H1 (cell line): ENCODE data around the gene VTI1B. TPM values are rescaled to one million over a fixed set of nuclear protein-coding genes. Genes with fewer than 3 reads are reported as not detected.

ENCODE experiments used
- CTCF ChIA-PET: fragments of 300-600 bp; sonication (Branson Sonifier 250); formaldehyde crosslinking; loops from one replicate; lab custom pipeline; 2021; ENCODE audit not compliant: partially characterized antibody; lab: Charles Lee
- POLR2A ChIA-PET: fragments of 300-600 bp; sonication (Branson Sonifier 250); formaldehyde crosslinking; loops from one replicate; lab custom pipeline; 2021; ENCODE audit warnings: inconsistent platforms; ENCODE audit not compliant: partially characterized antibody; lab: Charles Lee
- DNase-seq, 2 experiments: peaks; one replicate each; pipeline versions ENCODE4 v3.0.0 to v3.0.0-alpha.2; 2010 to 2022; ENCODE audit warnings: low spot score in 2 of 2, low read depth in 1 of 2, mixed read lengths in 1 of 2
- FAIRE-seq: peaks from 2 replicates; lab custom pipeline; 2011; peaks lifted over from hg19 to GRCh38; lab: Jason Lieb, UNC
- H2AFZ ChIP-seq: 2 replicates; pipeline ENCODE4 v1.8.1; 2012; ENCODE audit warnings: low read length, inconsistent platforms
- H2AK5ac ChIP-seq: 2 replicates; pipeline ENCODE4 v1.6.1; 2013; ENCODE audit warnings: low read depth, low read length
- H2BK120ac ChIP-seq: replicated peaks from 2 replicates; pipeline ENCODE3; 2013; ENCODE audit warnings: low read depth, low read length, inconsistent platforms
- H2BK12ac ChIP-seq: 2 replicates; pipeline ENCODE4 v1.6.1; 2013; ENCODE audit warnings: low read depth, low read length
- H2BK15ac ChIP-seq: 2 replicates; pipeline ENCODE4 v1.6.1; 2013; ENCODE audit warnings: low read length
- H2BK20ac ChIP-seq: 2 replicates; pipeline ENCODE4 v1.6.1; 2013; ENCODE audit warnings: low read length
- H2BK5ac ChIP-seq: 2 replicates; pipeline ENCODE4 v1.6.1; 2013; ENCODE audit warnings: low read depth, low read length
- H3K14ac ChIP-seq: 2 replicates; pipeline ENCODE4 v1.6.1; 2013; ENCODE audit warnings: inconsistent platforms; ENCODE audit not compliant: insufficient read length
- H3K18ac ChIP-seq: 2 replicates; pipeline ENCODE4 v1.6.1; 2013; ENCODE audit warnings: low read length; ENCODE audit errors: extremely low read depth
- H3K23ac ChIP-seq: 2 replicates; pipeline ENCODE4 v1.6.1; 2013; ENCODE audit warnings: inconsistent platforms; ENCODE audit not compliant: insufficient read length
- H3K23me2 ChIP-seq: 2 replicates; pipeline ENCODE4 v1.6.1; 2013; ENCODE audit warnings: low read depth, low read length
- H3K27ac ChIP-seq: 2 replicates; pipeline ENCODE4 v1.6.1; 2011; ENCODE audit warnings: low read depth, low read length, inconsistent platforms
- H3K27me3 ChIP-seq, 4 experiments: replicated peaks in 1 of 4; 1 replicate in 1 of 4; 2 replicates in 3 of 4; pipeline versions ENCODE4 v1.6.1 to v1.8.1; 2011 to 2013; ENCODE audit warnings: low read length in 3 of 4, mild to moderate bottlenecking in 3 of 4, inconsistent platforms in 2 of 4, mixed read lengths in 2 of 4, moderate library complexity in 1 of 4; ENCODE audit not compliant: control insufficient read depth in 3 of 4, insufficient read depth in 3 of 4; ENCODE audit errors: extremely low read depth in 1 of 4
- H3K36me3 ChIP-seq, 4 experiments: 2 replicates each; pipeline versions ENCODE4 v1.6.1 to v1.8.1; 2011 to 2013; ENCODE audit warnings: mild to moderate bottlenecking in 4 of 4, low read length in 3 of 4, moderate library complexity in 2 of 4, control low read depth in 1 of 4, inconsistent platforms in 1 of 4; ENCODE audit not compliant: insufficient read depth in 4 of 4, control insufficient read depth in 2 of 4
- H3K4ac ChIP-seq: replicated peaks from 2 replicates; pipeline ENCODE3; 2013; ENCODE audit warnings: low read length, low read depth, mixed read lengths, inconsistent platforms; ENCODE audit not compliant: insufficient read length
- H3K4me1 ChIP-seq, 4 experiments: replicated peaks in 1 of 4; 1 replicate in 1 of 4; 2 replicates in 3 of 4; pipeline versions ENCODE4 v1.6.1 to v1.8.1; 2011 to 2013; ENCODE audit warnings: low read length in 3 of 4, inconsistent platforms in 2 of 4, mixed read lengths in 1 of 4; ENCODE audit not compliant: insufficient read depth in 4 of 4, control insufficient read depth in 3 of 4
- H3K4me2 ChIP-seq, 2 experiments: 2 replicates each; pipeline versions ENCODE4 v1.6.1 to v1.8.1; 2011 to 2013; ENCODE audit warnings: low read depth in 2 of 2, low read length in 2 of 2, control low read depth in 1 of 2, inconsistent platforms in 1 of 2, mild to moderate bottlenecking in 1 of 2; ENCODE audit not compliant: insufficient read depth in 1 of 2
- H3K4me3 ChIP-seq, 4 experiments: fragments of 200-600, 300-600 bp in 1 of 4; sonication (generic), shearing (Covaris generic), sonication (Bioruptor Twin) in 1 of 4; 2 replicates each; pipeline versions ENCODE4 v1.5.1 to v1.8.1; 2011 to 2016; ENCODE audit warnings: low read length in 4 of 4, low read depth in 3 of 4, control low read depth in 2 of 4, inconsistent platforms in 2 of 4, mild to moderate bottlenecking in 2 of 4, mixed read lengths in 1 of 4, moderate library complexity in 1 of 4; ENCODE audit not compliant: insufficient read depth in 2 of 4; ENCODE audit errors: extremely low read depth in 1 of 4
- H3K56ac ChIP-seq: replicated peaks from 2 replicates; pipeline ENCODE3; 2013; ENCODE audit warnings: low read depth, mild to moderate bottlenecking, mixed read lengths, low read length, inconsistent platforms; ENCODE audit not compliant: insufficient read length
- H3K79me1 ChIP-seq: 2 replicates; pipeline ENCODE4 v1.6.1; 2013; ENCODE audit warnings: low read depth, low read length, control low read depth
- H3K79me2 ChIP-seq, 2 experiments: 2 replicates each; pipeline versions ENCODE4 v1.6.1 to v1.8.1; 2012 to 2013; ENCODE audit warnings: low read length in 2 of 2, mild to moderate bottlenecking in 2 of 2, inconsistent platforms in 1 of 2; ENCODE audit not compliant: insufficient read depth in 2 of 2, control insufficient read depth in 1 of 2
- H3K9ac ChIP-seq, 4 experiments: replicated peaks in 1 of 4; 1 replicate in 1 of 4; 2 replicates in 3 of 4; pipeline versions ENCODE4 v1.6.1 to v1.8.1; 2011 to 2013; ENCODE audit warnings: low read depth in 3 of 4, low read length in 3 of 4, control low read depth in 2 of 4, mild to moderate bottlenecking in 2 of 4, moderate library complexity in 2 of 4, inconsistent platforms in 1 of 4; ENCODE audit errors: extremely low read depth in 1 of 4
- H3K9me3 ChIP-seq, 2 experiments: 2 replicates each; pipeline versions ENCODE4 v1.6.1 to v1.8.1; 2012 to 2013; ENCODE audit warnings: mild to moderate bottlenecking in 2 of 2, moderate library complexity in 2 of 2, control low read depth in 1 of 2, inconsistent platforms in 1 of 2, low read depth in 1 of 2, low read length in 1 of 2, mixed read lengths in 1 of 2; ENCODE audit not compliant: insufficient read depth in 2 of 2
- H4K20me1 ChIP-seq, 2 experiments: replicated peaks in 1 of 2; 2 replicates each; pipeline versions ENCODE3 to v1.8.1; 2011 to 2013; ENCODE audit warnings: inconsistent platforms in 2 of 2, low read length in 2 of 2, mild to moderate bottlenecking in 1 of 2; ENCODE audit not compliant: insufficient read depth in 2 of 2, control insufficient read depth in 1 of 2
- H4K5ac ChIP-seq: 2 replicates; pipeline ENCODE4 v1.6.1; 2013; ENCODE audit warnings: low read length, low read depth, mixed read lengths, inconsistent platforms; ENCODE audit not compliant: insufficient read length
- H4K8ac ChIP-seq: 2 replicates; pipeline ENCODE4 v1.8.0; 2013; ENCODE audit warnings: mild to moderate bottlenecking, moderate library complexity, low read length, inconsistent platforms; ENCODE audit not compliant: insufficient read depth; ENCODE audit errors: extremely low read depth
- H4K91ac ChIP-seq: replicated peaks from 2 replicates; pipeline ENCODE3; 2013; ENCODE audit warnings: low read length, mixed read lengths, inconsistent platforms; ENCODE audit not compliant: insufficient read length
- ATF3 ChIP-seq: IDR thresholded peaks from 2 replicates; pipeline ENCODE4 v1.6.1; 2011; ENCODE audit warnings: low read depth, mild to moderate bottlenecking, low read length; ENCODE audit not compliant: insufficient read depth
- SIN3A ChIP-seq, 2 experiments: IDR thresholded peaks in 1 of 2; conservative IDR thresholded peaks in 1 of 2; 2 replicates each; pipeline ENCODE4 v1.6.1; 2011 to 2012; ENCODE audit warnings: low read length in 2 of 2, improper control_type of control experiment in 1 of 2, low read depth in 1 of 2, mild to moderate bottlenecking in 1 of 2
- WGBS, 2 experiments: shearing (Covaris generic) in 1 of 2; methylation state at CpG; one replicate each; pipeline versions ENCODE4 v1.1.6 to v1.1.7; 2013 to 2015; ENCODE audit warnings: low lambda C conversion rate in 2 of 2, mixed read lengths in 2 of 2, inconsistent platforms in 1 of 2, low coverage in 1 of 2, missing lambda C conversion rate in 1 of 2; ENCODE audit not compliant: insufficient replicate concordance in 2 of 2, insufficient coverage in 1 of 2, insufficient read length in 1 of 2; ENCODE audit errors: extremely low coverage in 1 of 2, missing lambda C conversion rate in 1 of 2; 5-methylcytosine and 5-hydroxymethylcytosine counted together
- polyA plus RNA-seq, 7 experiments: library from polyadenylated mRNA; depleted of rRNA in 3 of 7; stranded (reverse) in 5 of 7; unstranded in 2 of 7; fragments of >200 nt in 5 of 7; fragments of 200-250 nt in 2 of 7; gene quantifications; 1 replicate in 5 of 7; 2 replicates in 1 of 7; 4 replicates in 1 of 7; pipeline versions ENCODE4 v1.2.1 to v1.2.3, GENCODE V29; 2011 to 2013; ENCODE audit warnings: missing spikeins in 2 of 7, mixed read lengths in 2 of 7
- total RNA-seq: library from RNA; stranded (reverse); fragmentation: NEBNext Ultra II Directional; extraction: Animal tissue kit (Norgen Biotek cat#: 25700); gene quantifications from 2 replicates; pipeline ENCODE4 v1.2.1, GENCODE V29; 2021

Gene VTI1B
- total and polyA plus RNA-seq, 2 of the 8 experiments (the other 6 are each of a cell fraction or from before 2014, with no cell fraction given), result 28.1 to 98.7 TPM

- FAIRE-seq (no peak), DNase-seq (no peak)
- TF ChIP-seq ATF3 (no peak), SIN3A (conservative IDR thresholded peaks at IDR 0.05 in 1 of 2, IDR thresholded peaks at IDR 0.05 in 1 of 2; ENCODE audit: low read depth in 1 of 2, low read length in 2 of 2) (no peak)
- no peak overlapping the region for H3K23ac ChIP-seq
- no peak overlapping the region for H3K4me2 ChIP-seq
- CTCF ChIA-PET, result interaction anchor here (0.9 to 3.5 kb wide), 8 partner anchors 15 to 215 kb away, joined by 3 to 9 read pairs (median 4); no protein-coding TSS in a partner anchor
- POLR2A ChIA-PET, result interaction anchor here (1.0 to 2.5 kb wide), 2 partner anchors 22 to 33 kb away, joined by 4 to 6 read pairs; partner anchors contain the start of gene ARG2
- no peaks in the 10 kb centered on the region for H3K23me2 ChIP-seq
- no peak overlapping the region for H4K5ac ChIP-seq
- no peak overlapping the region for H2BK15ac ChIP-seq
- no peak overlapping the region for H2AFZ ChIP-seq
- no peak overlapping the region for H3K14ac ChIP-seq
- H3K79me1 ChIP-seq, result no peaks in the 10 kb centered on the region
- H2BK120ac ChIP-seq, result no peak overlapping the region
- no peaks in the 10 kb centered on the region for H3K4me1 ChIP-seq
- H3K9ac ChIP-seq, result no peak overlapping the region
- no peaks in the 10 kb centered on the region for H3K79me2 ChIP-seq
- no peak overlapping the region for H2BK12ac ChIP-seq
- H4K91ac ChIP-seq, result no peak overlapping the region
- no peak overlapping the region for H4K8ac ChIP-seq
- H3K18ac ChIP-seq, result no peak overlapping the region
- H3K27ac ChIP-seq, result no peak overlapping the region
- H2BK5ac ChIP-seq, result no peak overlapping the region
- no peak overlapping the region for H3K4ac ChIP-seq
- no peak overlapping the region for H3K56ac ChIP-seq
- WGBS, 2 experiments, result 85% methylated on average over 5 of the region's 5 CpGs; no CpG with 5 or more reads in 1 of the 2 experiments
- H2AK5ac ChIP-seq, result no peak overlapping the region
- no peaks in the 10 kb centered on the region for H3K9me3 ChIP-seq
- H4K20me1 ChIP-seq, result peaks cover 2% of the 10 kb centered on the region in 2 experiments
- H3K36me3 ChIP-seq, result peaks cover 0 to 18% (median 14%) of the 10 kb centered on the region in 4 experiments; a peak in 6 of 8 replicates
- no peak overlapping the region for H3K4me3 ChIP-seq
- H3K27me3 ChIP-seq, result no peaks in the 10 kb centered on the region
- no peak overlapping the region for H2BK20ac ChIP-seq
Observed at GRCh38 chr14:67641902-67642749, 32.3 kb downstream of the VTI1B start.
